Adrenal gland (tissue), 5 donors: ENCODE results near the gene PDE8A.

ENCODE experiments used
- POLR2A ChIP-seq, 2 donors: fragments of 450-650 bp; IDR thresholded peaks; one replicate each; pipeline ENCODE4 v1.6.1; 2017; ENCODE audit warnings: antibody characterized with exemption in 2 of 2, mild to moderate bottlenecking in 2 of 2, moderate library complexity in 1 of 2
- TF ChIP-seq, protein P1 (sequence below), 6 experiments: fragments of 450-650 bp in 4 of 6; fragments of 200-600 bp in 2 of 6; sonication (generic) in 1 of 6; IDR thresholded peaks; 1 replicate in 5 of 6; 2 replicates in 1 of 6; pipeline versions ENCODE4 v1.5.1 to v1.8.0; 2016 to 2021; ENCODE audit warnings: antibody characterized with exemption in 6 of 6, mild to moderate bottlenecking in 2 of 6, moderate library complexity in 1 of 6
- donor health status: DM: no; HTN: no; CAD: no.

- TF ChIP-seq POLR2A (IDR thresholded peaks at IDR 0.05), result no peak
- TF ChIP-seq, protein P1, sequence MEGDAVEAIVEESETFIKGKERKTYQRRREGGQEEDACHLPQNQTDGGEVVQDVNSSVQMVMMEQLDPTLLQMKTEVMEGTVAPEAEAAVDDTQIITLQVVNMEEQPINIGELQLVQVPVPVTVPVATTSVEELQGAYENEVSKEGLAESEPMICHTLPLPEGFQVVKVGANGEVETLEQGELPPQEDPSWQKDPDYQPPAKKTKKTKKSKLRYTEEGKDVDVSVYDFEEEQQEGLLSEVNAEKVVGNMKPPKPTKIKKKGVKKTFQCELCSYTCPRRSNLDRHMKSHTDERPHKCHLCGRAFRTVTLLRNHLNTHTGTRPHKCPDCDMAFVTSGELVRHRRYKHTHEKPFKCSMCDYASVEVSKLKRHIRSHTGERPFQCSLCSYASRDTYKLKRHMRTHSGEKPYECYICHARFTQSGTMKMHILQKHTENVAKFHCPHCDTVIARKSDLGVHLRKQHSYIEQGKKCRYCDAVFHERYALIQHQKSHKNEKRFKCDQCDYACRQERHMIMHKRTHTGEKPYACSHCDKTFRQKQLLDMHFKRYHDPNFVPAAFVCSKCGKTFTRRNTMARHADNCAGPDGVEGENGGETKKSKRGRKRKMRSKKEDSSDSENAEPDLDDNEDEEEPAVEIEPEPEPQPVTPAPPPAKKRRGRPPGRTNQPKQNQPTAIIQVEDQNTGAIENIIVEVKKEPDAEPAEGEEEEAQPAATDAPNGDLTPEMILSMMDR (IDR thresholded peaks at IDR 0.05), result no peak
These were observed 190.1 kb downstream of the PDE8A start for GRCh38 chr15:85171736-85172135.
